ENCODE data around the gene NCOR1.

NCOR1 gene

DNA sequence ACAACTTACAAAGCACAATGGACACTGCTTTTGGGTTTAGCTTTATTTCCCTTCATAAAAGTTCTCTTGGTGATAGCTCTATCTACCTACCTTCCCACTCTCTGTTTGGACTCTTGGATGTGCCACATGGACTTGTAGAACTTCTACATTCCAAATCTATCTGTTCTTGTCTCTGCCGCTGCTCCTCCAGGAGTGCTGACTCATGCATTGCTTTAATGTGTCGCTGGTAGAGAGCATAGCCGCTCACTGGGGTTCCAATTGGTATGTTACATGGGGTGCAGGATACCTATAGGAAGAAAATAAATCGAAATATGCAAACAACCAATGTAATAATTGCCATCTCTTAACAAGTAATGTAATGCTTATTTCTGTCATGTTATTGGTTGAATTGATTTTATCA lies 123.6 kb downstream of the NCOR1 start:
- DNase-seq (ENCODE audit: low spot score): no peak
- in situ Hi-C loops (cut with MboI; ENCODE audit: low pct_unique_long_range_greater_than_20kb, low sequenced_read_pairs, unreplicated experiment): no loop called here
- TF ChIP-seq, protein P1, sequence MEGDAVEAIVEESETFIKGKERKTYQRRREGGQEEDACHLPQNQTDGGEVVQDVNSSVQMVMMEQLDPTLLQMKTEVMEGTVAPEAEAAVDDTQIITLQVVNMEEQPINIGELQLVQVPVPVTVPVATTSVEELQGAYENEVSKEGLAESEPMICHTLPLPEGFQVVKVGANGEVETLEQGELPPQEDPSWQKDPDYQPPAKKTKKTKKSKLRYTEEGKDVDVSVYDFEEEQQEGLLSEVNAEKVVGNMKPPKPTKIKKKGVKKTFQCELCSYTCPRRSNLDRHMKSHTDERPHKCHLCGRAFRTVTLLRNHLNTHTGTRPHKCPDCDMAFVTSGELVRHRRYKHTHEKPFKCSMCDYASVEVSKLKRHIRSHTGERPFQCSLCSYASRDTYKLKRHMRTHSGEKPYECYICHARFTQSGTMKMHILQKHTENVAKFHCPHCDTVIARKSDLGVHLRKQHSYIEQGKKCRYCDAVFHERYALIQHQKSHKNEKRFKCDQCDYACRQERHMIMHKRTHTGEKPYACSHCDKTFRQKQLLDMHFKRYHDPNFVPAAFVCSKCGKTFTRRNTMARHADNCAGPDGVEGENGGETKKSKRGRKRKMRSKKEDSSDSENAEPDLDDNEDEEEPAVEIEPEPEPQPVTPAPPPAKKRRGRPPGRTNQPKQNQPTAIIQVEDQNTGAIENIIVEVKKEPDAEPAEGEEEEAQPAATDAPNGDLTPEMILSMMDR (IDR thresholded peaks at IDR 0.05; ENCODE audit: extremely low read depth, insufficient read depth, missing control alignments): no peak

DNA sequence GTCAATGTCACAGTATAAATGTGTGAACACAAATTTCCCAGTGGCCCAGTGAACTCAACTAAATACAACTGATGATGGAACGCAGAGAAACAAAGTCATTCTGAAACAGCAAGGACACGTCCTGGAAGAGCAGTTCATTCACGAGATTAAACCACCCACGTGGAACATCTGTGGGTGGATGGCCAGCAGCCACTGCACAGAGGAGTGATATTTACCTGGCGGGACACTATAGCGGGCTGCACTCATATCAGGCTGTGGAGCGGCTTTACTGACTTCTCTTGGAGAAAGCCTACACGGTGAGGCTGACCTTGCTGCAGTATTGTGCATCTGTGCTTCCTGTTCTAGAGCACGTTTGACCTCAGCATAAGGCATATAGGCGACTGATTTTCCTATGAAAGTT lies 128.4 kb downstream of the NCOR1 start:
- TF ChIP-seq, protein P1 (IDR thresholded peaks at IDR 0.05; ENCODE audit: extremely low read depth, insufficient read depth, missing control alignments): no peak
- in situ Hi-C loops (cut with MboI; ENCODE audit: low pct_unique_long_range_greater_than_20kb, low sequenced_read_pairs, unreplicated experiment): no loop called here
- DNase-seq (ENCODE audit: low spot score): no peak

DNA sequence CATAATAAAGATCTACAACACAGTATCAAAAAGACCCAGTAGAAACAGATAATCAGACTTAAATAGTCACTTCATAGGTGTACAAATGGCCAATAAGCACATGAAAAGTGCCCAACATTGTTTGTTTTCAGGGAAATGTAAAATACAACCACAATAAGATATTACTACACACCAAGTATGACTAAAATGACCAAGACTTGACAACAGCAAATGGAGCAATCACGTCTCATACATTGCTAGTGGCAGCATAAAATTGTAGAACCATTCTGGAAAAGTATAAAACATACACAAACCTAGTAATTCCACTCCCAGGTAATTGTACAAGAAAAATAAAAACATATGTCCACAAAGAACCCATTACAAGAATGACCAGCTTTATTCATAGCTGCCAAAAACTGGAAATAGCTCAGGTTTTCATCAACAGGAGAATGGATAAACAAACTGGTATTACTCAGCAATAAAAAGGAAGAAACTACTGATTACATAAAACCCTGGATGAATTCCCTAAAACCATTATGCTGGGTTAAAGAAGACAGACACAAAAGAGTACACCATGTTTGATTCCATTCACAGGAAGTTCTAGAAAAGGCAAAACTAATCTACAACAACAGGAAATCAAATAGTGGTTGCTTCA lies 130.2 kb downstream of the NCOR1 start:
- DNase-seq (ENCODE audit: low spot score): no peak
- TF ChIP-seq, protein P1 (IDR thresholded peaks at IDR 0.05; ENCODE audit: extremely low read depth, insufficient read depth, missing control alignments): no peak
- in situ Hi-C loops (cut with MboI; ENCODE audit: low pct_unique_long_range_greater_than_20kb, low sequenced_read_pairs, unreplicated experiment): no loop called here

DNA sequence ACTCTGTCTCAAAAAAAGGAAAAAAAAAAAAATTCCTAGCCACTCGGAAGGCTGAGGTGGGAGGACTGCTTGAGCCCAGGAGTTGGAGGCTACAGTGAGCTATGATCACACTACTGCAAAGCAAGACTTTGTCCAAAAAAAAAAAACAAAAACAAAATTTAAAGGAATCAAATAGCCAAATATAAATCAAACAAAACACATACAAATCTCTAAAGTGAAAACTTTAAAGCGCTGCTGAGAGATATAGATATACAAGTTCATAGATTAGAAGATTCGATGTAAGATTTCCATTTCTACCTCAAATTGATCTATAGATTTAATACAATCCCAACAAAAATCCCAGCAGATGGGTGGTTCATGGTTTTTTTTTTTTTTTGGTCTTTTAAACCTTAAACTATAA lies 132.1 kb downstream of the NCOR1 start:
- TF ChIP-seq, protein P1 (IDR thresholded peaks at IDR 0.05; ENCODE audit: extremely low read depth, insufficient read depth, missing control alignments): no peak
- no peak for DNase-seq (ENCODE audit: low spot score)
- in situ Hi-C loops (cut with MboI; ENCODE audit: low pct_unique_long_range_greater_than_20kb, low sequenced_read_pairs, unreplicated experiment): no loop called here

DNA sequence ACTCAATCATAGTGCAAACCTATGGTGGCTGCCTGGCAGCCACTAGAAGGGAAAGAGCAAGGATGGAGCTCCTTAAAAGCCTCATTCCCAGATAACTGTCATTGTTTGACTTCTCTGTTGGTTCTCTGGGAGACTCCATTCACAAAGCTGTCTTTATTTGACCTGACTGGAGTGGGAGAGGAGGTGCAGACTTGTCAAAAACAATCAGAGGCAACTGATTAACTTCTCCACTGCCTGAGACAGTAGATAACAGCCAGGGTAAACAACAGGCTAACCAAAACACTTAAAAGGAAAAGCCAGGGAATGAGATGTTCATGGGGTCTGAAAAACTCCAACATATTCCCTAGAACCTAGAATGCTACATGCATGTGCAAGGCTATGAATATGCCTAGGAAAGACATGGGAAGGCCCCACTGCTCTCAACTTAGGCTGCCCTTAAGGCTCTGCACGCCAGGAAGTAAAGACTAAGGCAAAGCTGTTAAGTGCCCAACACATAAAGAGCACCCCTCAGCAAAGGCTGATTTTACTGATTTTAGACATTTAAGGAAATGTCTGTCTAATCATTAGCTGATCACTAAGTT lies 133.7 kb downstream of the NCOR1 start:
- DNase-seq (ENCODE audit: low spot score): no peak
- TF ChIP-seq, protein P1 (IDR thresholded peaks at IDR 0.05; ENCODE audit: extremely low read depth, insufficient read depth, missing control alignments): no peak
- in situ Hi-C loops (cut with MboI; ENCODE audit: low pct_unique_long_range_greater_than_20kb, low sequenced_read_pairs, unreplicated experiment): no loop called here

DNA sequence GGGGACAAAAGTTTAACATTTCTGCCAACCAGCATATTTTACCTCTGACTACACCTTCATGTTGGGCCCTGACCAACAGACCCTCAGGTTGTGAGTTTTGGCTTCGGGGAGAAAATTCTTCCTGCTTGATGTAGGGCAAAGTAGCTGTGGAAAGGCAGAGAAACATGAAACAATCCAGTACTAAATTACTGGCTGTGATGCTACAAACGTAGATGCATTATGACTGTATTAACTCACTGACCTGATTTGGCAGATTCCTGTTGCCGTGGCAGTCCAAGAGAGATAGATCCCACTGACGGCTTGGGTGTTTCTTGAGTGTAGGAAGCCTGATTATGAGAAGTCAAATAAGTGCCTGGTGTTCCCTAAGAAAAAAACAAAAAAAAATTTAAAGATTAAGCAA lies 135.0 kb downstream of the NCOR1 start:
- in situ Hi-C loops (cut with MboI; ENCODE audit: low pct_unique_long_range_greater_than_20kb, low sequenced_read_pairs, unreplicated experiment): no loop called here
- DNase-seq (ENCODE audit: low spot score): no peak
- TF ChIP-seq, protein P1 (IDR thresholded peaks at IDR 0.05; ENCODE audit: extremely low read depth, insufficient read depth, missing control alignments): no peak

All from GM13977 (cell line).